Esophagus squamous epithelium (tissue), 4 donors: ENCODE results near the gene EXOSC9.

Source experiments
- CTCF ChIP-seq, 6 experiments: fragments of 450-650 bp in 4 of 6; fragments of 200-600 bp in 2 of 6; sonication (generic) in 2 of 6; IDR thresholded peaks; one replicate each; pipeline ENCODE4 v1.5.1; 2016 to 2019; ENCODE audit warnings: antibody characterized with exemption in 6 of 6, mild to moderate bottlenecking in 4 of 6, moderate library complexity in 4 of 6
- POLR2A ChIP-seq, 4 donors: fragments of 450-650 bp; IDR thresholded peaks; one replicate each; pipeline ENCODE4 v1.6.1; 2017; ENCODE audit warnings: antibody characterized with exemption in 4 of 4, mild to moderate bottlenecking in 4 of 4, moderate library complexity in 3 of 4

GRCh38 chr4:121811122-121811521 is 10.0 kb downstream of the EXOSC9 start:
- TF ChIP-seq POLR2A (IDR thresholded peaks at IDR 0.05) (no peak), CTCF (IDR thresholded peaks at IDR 0.05) (no peak)
